ENCODE data around the gene CLEC4M.

DNA sequence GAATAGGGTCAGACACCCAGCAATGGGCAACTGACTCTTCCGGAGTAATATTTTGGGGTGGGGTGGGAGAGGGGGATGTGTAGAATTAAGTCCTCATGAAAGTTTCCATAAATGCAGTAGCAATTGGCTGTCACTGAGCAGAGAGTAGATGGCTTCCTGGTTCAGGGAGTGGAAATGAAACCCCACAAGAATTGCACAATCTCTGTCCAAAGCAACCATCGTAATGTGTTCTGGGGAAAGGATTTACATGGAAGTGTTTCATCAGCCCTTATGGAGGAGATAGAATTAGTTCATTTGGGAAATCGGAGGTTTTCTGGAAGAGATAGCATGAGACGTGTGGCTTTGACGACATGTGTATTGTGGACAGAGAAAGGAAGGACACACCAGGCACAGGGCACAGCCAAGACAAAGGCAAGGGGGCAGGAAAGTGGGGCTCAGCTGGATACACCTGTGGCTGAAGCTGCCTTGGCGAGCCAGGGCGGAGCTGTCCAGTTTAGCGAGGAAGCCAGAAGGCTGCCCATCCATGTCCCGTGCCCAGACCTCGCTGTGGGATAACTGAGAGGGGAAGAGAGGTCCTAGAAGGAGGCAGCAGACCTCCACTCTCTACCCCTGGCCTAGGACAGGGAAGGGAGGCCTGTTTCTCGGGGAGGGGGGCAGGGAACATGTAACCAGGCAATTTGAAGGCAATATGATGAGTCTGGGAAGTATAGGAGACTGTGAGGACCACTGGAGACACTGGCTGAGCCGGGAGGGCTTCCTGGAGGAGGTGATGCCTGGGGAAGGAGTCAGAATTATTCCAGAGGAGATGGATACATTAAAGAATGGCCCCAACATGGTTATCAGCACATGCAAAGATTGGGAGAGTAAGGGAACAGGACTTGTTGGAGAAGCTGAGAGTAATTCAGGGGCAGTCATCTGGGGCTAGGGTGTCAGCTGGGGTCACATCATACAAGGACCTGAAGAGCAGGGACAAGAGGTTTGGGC lies 28.5 kb upstream of the CLEC4M start:
- TF ChIP-seq, protein P1, sequence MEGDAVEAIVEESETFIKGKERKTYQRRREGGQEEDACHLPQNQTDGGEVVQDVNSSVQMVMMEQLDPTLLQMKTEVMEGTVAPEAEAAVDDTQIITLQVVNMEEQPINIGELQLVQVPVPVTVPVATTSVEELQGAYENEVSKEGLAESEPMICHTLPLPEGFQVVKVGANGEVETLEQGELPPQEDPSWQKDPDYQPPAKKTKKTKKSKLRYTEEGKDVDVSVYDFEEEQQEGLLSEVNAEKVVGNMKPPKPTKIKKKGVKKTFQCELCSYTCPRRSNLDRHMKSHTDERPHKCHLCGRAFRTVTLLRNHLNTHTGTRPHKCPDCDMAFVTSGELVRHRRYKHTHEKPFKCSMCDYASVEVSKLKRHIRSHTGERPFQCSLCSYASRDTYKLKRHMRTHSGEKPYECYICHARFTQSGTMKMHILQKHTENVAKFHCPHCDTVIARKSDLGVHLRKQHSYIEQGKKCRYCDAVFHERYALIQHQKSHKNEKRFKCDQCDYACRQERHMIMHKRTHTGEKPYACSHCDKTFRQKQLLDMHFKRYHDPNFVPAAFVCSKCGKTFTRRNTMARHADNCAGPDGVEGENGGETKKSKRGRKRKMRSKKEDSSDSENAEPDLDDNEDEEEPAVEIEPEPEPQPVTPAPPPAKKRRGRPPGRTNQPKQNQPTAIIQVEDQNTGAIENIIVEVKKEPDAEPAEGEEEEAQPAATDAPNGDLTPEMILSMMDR (IDR thresholded peaks at IDR 0.05; ENCODE audit: control extremely low read depth in 1 of 3, insufficient read depth in 1 of 3, low read depth in 1 of 3, low read length in 3 of 3), result no peak
- TF ChIP-seq YY1 (IDR thresholded peaks at IDR 0.05; ENCODE audit: low read depth, low read length) (no peak), EGR1 (IDR thresholded peaks at IDR 0.05; ENCODE audit: borderline replicate concordance, low read depth, low read length) (no peak)

Measured in H1 (cell line).